Right lobe of liver (tissue), 6 donors: ENCODE measurements around the gene SMPD4. TPM values are rescaled to one million over a fixed set of nuclear protein-coding genes. Genes with fewer than 3 reads are reported as not detected.
"Not testable (repeated sequence)": the region's sequence is repeated elsewhere in the genome, so short reads cannot be mapped to it uniquely, and the experiment has no call there.

ENCODE experiments used
- ATAC-seq, 4 donors: fragments of 200-7000 bp; cut with Tn5 transposase; one replicate each; pipeline ENCODE4 v1.9.1; 2020; ENCODE audit warnings: mild to moderate bottlenecking in 4 of 4, moderate library complexity in 4 of 4
- DNase-seq, 3 donors: peaks; one replicate each; pipeline ENCODE4 v3.0.0-alpha.2; 2020
- H3K27ac ChIP-seq, 3 donors: fragments of 200-600 bp; one replicate each; pipeline ENCODE4 v1.8.0; 2022
- H3K27me3 ChIP-seq, 2 donors: fragments of 200-600 bp; one replicate each; pipeline ENCODE4 v1.8.0; 2022
- H3K36me3 ChIP-seq, 4 donors: fragments of 200-600 bp; sonication (generic) in 1 of 4; one replicate each; pipeline versions ENCODE4 v1.5.1 to v1.8.0; 2017 to 2022; ENCODE audit warnings: control low read depth in 1 of 4
- H3K4me1 ChIP-seq, 4 donors: fragments of 200-600 bp; sonication (generic) in 1 of 4; one replicate each; pipeline versions ENCODE4 v1.5.1 to v1.8.0; 2017 to 2022; ENCODE audit warnings: control low read depth in 1 of 4
- H3K4me3 ChIP-seq, 3 donors: fragments of 200-600 bp; one replicate each; pipeline ENCODE4 v1.8.0; 2022
- H3K9me3 ChIP-seq, 4 donors: fragments of 200-600 bp; sonication (generic) in 1 of 4; one replicate each; pipeline versions ENCODE4 v1.5.1 to v1.8.0; 2017 to 2022; ENCODE audit warnings: control low read depth in 1 of 4
- CTCF ChIP-seq, 4 donors: fragments of 200-600 bp in 3 of 4; fragments of 450-650 bp in 1 of 4; IDR thresholded peaks; one replicate each; pipeline versions ENCODE4 v1.5.1 to v1.8.0; 2016 to 2022; ENCODE audit warnings: antibody characterized with exemption in 4 of 4, mild to moderate bottlenecking in 2 of 4
- POLR2A ChIP-seq: fragments of 450-650 bp; IDR thresholded peaks from one replicate; pipeline ENCODE4 v1.6.1; 2017; ENCODE audit warnings: antibody characterized with exemption, mild to moderate bottlenecking
- WGBS: methylation state at CpG from one replicate; pipeline ENCODE4 v1.1.6; 2018; ENCODE audit warnings: low coverage, low lambda C conversion rate; ENCODE audit not compliant: insufficient coverage; ENCODE audit errors: missing lambda C conversion rate; 5-methylcytosine and 5-hydroxymethylcytosine counted together
- intact Hi-C, 2 donors: fragments of 100-400 bp; cut with DNase I; formaldehyde crosslinking; loops; one replicate each; pipeline versions ENCODE4 v1.11.2 to v1.14.1; 2022
- total RNA-seq, 6 experiments: library from RNA; depleted of rRNA in 2 of 6; stranded (reverse); fragments of >200 nt in 2 of 6; fragmentation: NEBNext Ultra II Directional in 3 of 6; extraction: Animal tissue kit (Norgen Biotek cat#: 25700) in 3 of 6; gene quantifications; one replicate each; pipeline versions ENCODE4 v1.1.0 to v1.2.4, GENCODE V29; 2016 to 2023
- donor health status: DM: no; HTN: yes; CAD: no.
- donor health status: DM: no; HTN: no; CAD: no.
- donor health status: DM: no; HTN: no; CAD: no.
- donor health status: DM: no; HTN: yes; CAD: no.
- donor health status: DM: no; HTN: yes; CAD: no.

The SMPD4 gene
- total RNA-seq, 6 experiments from 2014 or later, result 19.0 to 24.3 (median 21.6) TPM

- no peak for ATAC-seq
- DNase-seq, result no peak
- intact Hi-C loops, result loop anchor here in 1 of 2 donors (10.0 kb wide), 1 partner anchor 149 kb away; no protein-coding TSS in a partner anchor
- Histone ChIP-seq H3K27ac (no peak overlapping the region), H3K4me3 (no peak overlapping the region), H3K9me3 (no peaks in the 10 kb centered on the region), H3K4me1 (peaks cover 0 to under 1% (median 0%) of the 10 kb centered on the region in 4 donors), H3K27me3 (no peaks in the 10 kb centered on the region), H3K36me3 (peaks cover 0 to under 1% (median 0%) of the 10 kb centered on the region in 4 donors)
- WGBS, result no CpG with 5 or more reads among the region's 4 CpGs
- TF ChIP-seq CTCF (IDR thresholded peaks at IDR 0.05), result no peak
- TF ChIP-seq POLR2A, result no peak
Observed at GRCh38 chr2:130185896-130186295, 4.5 kb upstream of the SMPD4 start.

GRCh38 chr2:130185436-130185835 lies 4.0 kb upstream of the SMPD4 start:
- ATAC-seq, result no peak
- no peaks in the 10 kb centered on the region for H3K27me3 ChIP-seq
- DNase-seq, result no peak
- peaks cover 0 to 5% (median 2%) of the 10 kb centered on the region in 4 donors for H3K4me1 ChIP-seq
- WGBS, result 84% methylated on average over 4 of the region's 10 CpGs
- no peak overlapping the region for H3K27ac ChIP-seq
- H3K9me3 ChIP-seq, result no peaks in the 10 kb centered on the region
- no peaks in the 10 kb centered on the region for H3K36me3 ChIP-seq
- TF ChIP-seq POLR2A (no peak), CTCF (IDR thresholded peaks at IDR 0.05) (no peak)
- intact Hi-C loops, result loop anchor here in 1 of 2 donors (10.0 kb wide), 1 partner anchor 149 kb away; no protein-coding TSS in a partner anchor
- H3K4me3 ChIP-seq, result no peak overlapping the region

GRCh38 chr2:130183512-130184373 lies 2.3 kb upstream of the SMPD4 start:
- TF ChIP-seq CTCF (IDR thresholded peaks at IDR 0.05), result no peak
- TF ChIP-seq POLR2A, result no peak
- 65% methylated on average over 6 of the region's 26 CpGs for WGBS
- Histone ChIP-seq H3K27ac (no peak overlapping the region), H3K9me3 (no peaks in the 10 kb centered on the region), H3K4me3 (no peak overlapping the region), H3K36me3 (no peaks in the 10 kb centered on the region), H3K27me3 (no peaks in the 10 kb centered on the region), H3K4me1 (peaks cover 0 to 8% (median 4%) of the 10 kb centered on the region in 4 donors)
- intact Hi-C loops, result loop anchor here in 1 of 2 donors (10.0 kb wide), 1 partner anchor 151 kb away; no protein-coding TSS in a partner anchor
- DNase-seq (no peak), ATAC-seq (no peak)

- not testable (repeated sequence) for H3K27ac ChIP-seq, H3K27me3 ChIP-seq, H3K36me3 ChIP-seq, H3K9me3 ChIP-seq, ATAC-seq, H3K4me1 ChIP-seq, DNase-seq
- no CpG with 5 or more reads among the region's 23 CpGs for WGBS
- intact Hi-C loops, result loop anchor here in 1 of 2 donors (10.0 kb wide), 1 partner anchor 152 kb away; no protein-coding TSS in a partner anchor
- peak overlapping the region; percentile 69 to 99 (median 98) for H3K4me3 ChIP-seq
Observed at GRCh38 chr2:130182826-130183511, 1.6 kb upstream of the SMPD4 start.
